Raji (cell line): ENCODE results near the gene SNHG17.

Experiments
- POLR2A ChIP-seq: IDR thresholded peaks from 2 replicates; pipeline ENCODE4 v1.6.1; 2011; ENCODE audit warnings: low read depth, low read length, control low read depth; ENCODE audit not compliant: insufficient read depth

SNHG17 gene

DNA sequence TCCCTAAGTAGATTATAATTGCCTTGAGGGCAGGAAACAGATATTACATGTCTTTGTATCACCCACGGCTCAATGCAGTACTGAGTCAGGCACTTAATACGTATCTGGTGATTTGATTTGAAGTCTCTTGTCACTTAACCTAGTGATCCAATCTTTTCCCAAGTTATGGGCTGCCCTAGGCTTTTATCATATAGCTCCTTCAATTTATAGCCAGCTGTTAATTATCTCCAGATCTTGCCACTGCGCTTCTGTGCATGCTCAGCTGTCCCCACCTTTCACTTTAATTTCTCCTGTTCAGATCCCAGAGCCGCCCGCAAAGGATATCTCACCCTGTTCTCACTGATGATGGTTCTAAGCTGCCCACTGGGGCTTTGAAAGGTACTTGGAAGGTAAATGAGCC, 41.9 kb downstream of the SNHG17 start:
- no peak for TF ChIP-seq POLR2A

DNA sequence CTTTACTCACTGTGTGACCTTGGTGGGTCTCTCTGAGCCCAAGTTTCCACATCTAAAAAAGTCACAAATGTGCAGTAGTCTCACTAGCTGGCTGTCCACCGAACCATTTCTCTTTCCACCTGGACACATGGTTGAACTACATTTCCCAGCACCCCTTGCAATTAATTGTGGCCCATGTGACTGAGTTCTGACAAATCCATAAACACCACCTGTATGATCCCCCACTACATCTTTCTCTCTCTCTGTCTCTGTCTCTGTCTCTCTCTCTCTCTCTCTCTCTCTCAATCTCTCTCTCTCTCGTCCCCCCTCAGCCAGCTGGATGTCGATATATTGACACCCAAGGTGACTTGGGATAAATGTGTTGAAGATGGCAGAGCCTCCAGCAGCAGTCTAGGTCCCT, 42.8 kb downstream of the SNHG17 start:
- no peak for TF ChIP-seq POLR2A

- TF ChIP-seq POLR2A, result no peak
Measured at GRCh38 chr20:38387953-38388352, 47.2 kb downstream of the SNHG17 start.

- TF ChIP-seq POLR2A, result no peak
Measured at GRCh38 chr20:38386851-38387250, 48.3 kb downstream of the SNHG17 start.

DNA sequence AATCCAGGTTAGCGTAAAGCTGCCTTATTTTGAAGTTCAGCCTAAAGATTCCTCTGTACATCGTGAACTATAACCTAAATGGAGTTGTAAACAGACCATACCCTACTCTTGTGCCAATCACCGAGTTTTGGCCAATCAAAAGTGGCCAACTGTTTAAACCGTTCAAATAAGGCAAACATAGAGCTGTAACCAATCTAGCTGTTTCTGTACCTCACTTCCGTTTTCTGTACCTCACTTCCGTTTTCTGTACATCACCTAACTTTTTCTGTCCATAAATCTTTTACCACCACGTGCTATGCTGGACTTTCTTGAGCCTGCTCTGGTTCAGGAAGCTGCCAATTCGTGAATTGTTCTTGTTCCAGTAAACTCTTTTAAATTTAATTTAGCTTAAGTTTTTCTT, 49.1 kb downstream of the SNHG17 start:
- no peak for TF ChIP-seq POLR2A

GRCh38 chr20:38383147-38383546, 52.0 kb downstream of the SNHG17 start:
- TF ChIP-seq POLR2A, result no peak

GRCh38 chr20:38377039-38377685, 58.0 kb downstream of the SNHG17 start:
- TF ChIP-seq POLR2A, result no peak

DNA sequence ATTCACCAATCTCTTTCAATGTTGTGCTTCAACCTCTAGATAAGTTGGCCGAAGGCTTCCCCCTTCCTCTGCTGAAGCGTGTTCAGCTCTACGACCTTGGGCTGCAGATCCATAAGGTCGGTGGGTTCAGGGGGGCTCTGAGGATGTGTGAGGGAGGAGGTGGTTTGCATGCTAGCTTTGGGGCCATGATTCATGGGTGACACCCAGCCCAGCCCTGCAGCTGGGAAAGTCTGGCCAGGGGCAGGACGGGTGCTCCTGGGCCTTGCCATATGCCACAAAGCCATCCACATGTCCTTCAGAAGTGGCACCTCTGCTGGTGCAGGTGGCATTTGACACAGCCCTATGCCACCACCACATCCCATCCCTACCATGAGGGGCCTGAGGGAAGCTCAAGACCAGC, 61.2 kb downstream of the SNHG17 start:
- no peak for TF ChIP-seq POLR2A

GRCh38 chr20:38373231-38373867, 61.8 kb downstream of the SNHG17 start:
- TF ChIP-seq POLR2A, result no peak

- TF ChIP-seq POLR2A, result no peak
Measured at GRCh38 chr20:38372806-38373205, 62.3 kb downstream of the SNHG17 start.
